ENCODE measurements around the gene PRKCZ. TPM values are rescaled to one million over a fixed set of nuclear protein-coding genes. Genes with fewer than 3 reads are reported as not detected.

The PRKCZ gene
- total RNA-seq, 2 experiments from 2014 or later, result 6.8 to 12.8 TPM

GRCh38 chr1:2103901-2104590 is 53.8 kb downstream of the PRKCZ start:
- DNase-seq, result no peak
- Mint-ChIP-seq H3K27me3 (no peaks in the 10 kb centered on the region), H3K27ac (no peak overlapping the region), H3K36me3 (no peaks in the 10 kb centered on the region), H3K9me3 (ENCODE audit: low read depth) (no peaks in the 10 kb centered on the region), H3K4me1 (no peaks in the 10 kb centered on the region), H3K4me3 (no peak overlapping the region)
- CTCF ChIA-PET, result no interaction called here
- no peak for ATAC-seq

DNA sequence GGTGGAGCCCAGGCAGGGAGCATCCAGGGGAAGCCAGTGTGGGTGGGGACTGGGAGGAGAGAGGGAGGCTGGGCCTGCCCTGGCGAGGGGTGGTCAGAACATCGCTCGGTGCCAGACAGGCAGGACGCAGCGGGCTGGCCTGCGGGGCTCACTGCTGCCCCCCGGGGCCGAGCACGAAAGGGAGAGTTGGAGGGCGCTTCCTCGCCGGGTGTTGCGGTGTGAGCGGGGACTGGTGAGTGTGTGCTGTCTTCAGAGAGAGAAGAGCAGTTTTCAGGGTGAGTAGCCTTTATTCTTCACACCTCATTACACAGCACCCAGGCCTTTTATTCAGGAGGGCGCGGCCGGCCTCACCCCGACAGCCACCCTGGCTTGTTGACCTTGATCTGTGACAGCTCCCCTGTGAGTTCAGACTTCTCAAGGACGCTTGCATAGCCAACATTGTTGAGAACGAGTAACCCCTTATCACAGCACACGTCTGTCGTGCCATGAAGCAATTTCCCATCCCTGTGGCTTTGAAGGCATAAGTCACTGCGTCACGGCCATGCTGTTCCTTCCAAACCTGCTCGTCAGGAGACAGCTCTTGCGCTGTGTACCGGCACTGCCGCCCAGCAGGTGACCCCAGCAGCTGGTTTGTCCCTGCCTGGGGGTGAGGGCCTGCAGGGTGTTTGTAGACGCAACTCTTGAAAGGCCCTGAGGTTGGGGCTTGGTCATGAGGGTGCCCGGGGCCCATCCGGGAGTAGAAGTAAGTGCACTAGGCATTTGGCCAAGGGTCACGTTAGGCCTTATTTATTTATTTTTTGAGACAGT is 54.6 kb downstream of the PRKCZ start:
- Mint-ChIP-seq H3K9me3 (ENCODE audit: low read depth) (no peaks in the 10 kb centered on the region), H3K27ac (no peak overlapping the region), H3K36me3 (no peaks in the 10 kb centered on the region), H3K4me1 (no peaks in the 10 kb centered on the region), H3K27me3 (no peaks in the 10 kb centered on the region), H3K4me3 (no peak overlapping the region)
- DNase-seq (no peak), ATAC-seq (no peak)
- CTCF ChIA-PET, result no interaction called here

DNA sequence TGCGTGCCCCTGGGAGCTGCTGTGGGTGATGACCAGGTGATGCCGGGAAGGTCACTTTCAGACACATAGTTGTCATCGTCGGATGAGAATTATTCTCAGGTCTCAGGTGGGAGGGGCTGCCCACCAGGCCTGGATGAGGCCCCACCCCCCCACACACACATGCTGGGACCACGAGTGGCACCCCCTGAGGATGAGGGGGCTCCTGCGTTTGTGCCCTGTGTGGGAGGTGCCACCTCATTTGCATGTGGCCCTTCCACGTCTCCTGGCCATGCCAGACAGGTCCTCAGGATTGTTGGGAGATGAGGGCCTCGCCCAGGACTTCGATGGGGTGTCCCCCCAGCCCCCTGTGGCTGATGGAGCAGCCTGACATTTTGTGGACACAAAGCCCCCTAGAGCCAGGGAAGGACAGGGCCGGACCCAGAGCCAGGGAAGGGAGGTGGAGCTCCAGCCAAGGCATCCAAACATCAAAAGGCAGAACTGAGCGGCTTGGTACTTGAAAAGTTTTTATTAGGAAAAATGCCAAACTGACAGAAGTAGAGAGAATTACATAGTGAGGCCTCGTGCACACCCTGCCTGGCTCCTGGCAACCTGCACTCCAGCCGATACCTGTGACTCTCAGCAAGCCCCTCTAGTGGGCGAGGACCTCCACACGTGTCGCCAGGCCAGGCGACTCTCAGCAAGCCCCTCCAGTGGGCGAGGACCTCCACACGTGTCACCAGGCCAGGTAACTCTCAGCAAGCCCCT is 55.7 kb downstream of the PRKCZ start:
- Mint-ChIP-seq H3K27me3 (no peaks in the 10 kb centered on the region), H3K36me3 (no peaks in the 10 kb centered on the region), H3K9me3 (ENCODE audit: low read depth) (no peaks in the 10 kb centered on the region), H3K27ac (no peak overlapping the region), H3K4me1 (no peaks in the 10 kb centered on the region), H3K4me3 (no peak overlapping the region)
- DNase-seq (no peak), ATAC-seq (no peak)
- CTCF ChIA-PET, result no interaction called here

GRCh38 chr1:2106659-2107405 is 56.6 kb downstream of the PRKCZ start:
- Mint-ChIP-seq H3K4me1 (no peaks in the 10 kb centered on the region), H3K9me3 (ENCODE audit: low read depth) (no peaks in the 10 kb centered on the region), H3K4me3 (no peak overlapping the region), H3K36me3 (no peaks in the 10 kb centered on the region), H3K27me3 (no peaks in the 10 kb centered on the region), H3K27ac (no peak overlapping the region)
- no peak for DNase-seq
- CTCF ChIA-PET, result no interaction called here
- no peak for ATAC-seq

DNA sequence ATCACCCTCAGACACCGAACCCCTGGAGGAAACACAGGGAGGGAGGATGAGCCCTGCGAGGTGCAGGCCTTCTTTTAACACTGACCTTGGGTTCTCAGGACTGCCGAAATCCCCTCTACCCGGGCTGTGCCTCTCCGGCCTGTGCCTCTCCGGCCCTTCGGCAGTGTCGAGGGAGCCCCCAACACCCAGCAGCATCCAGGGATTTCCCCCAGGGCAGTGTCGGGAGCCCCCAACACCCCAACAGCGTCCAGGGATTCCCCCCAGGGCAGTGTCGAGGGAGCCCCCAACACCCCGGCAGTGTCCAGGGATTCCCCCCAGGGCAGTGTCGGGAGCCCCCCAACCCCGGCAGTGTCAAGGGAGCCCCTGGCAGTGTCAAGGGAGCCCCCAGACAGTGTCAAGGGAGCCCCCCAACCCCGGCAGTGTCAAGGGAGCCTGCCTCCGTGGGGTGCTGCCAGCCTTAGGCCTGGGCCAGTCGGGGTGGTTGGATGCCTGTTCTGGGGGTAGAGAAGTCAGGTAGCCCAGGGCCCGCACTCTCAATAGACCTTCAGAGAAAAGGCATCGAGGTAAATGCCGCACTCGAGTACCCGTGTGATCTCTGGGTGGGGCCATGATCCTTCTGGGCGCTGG is 57.5 kb downstream of the PRKCZ start:
- no peak overlapping the region for H3K27ac Mint-ChIP-seq
- CTCF ChIA-PET, result no interaction called here

DNA sequence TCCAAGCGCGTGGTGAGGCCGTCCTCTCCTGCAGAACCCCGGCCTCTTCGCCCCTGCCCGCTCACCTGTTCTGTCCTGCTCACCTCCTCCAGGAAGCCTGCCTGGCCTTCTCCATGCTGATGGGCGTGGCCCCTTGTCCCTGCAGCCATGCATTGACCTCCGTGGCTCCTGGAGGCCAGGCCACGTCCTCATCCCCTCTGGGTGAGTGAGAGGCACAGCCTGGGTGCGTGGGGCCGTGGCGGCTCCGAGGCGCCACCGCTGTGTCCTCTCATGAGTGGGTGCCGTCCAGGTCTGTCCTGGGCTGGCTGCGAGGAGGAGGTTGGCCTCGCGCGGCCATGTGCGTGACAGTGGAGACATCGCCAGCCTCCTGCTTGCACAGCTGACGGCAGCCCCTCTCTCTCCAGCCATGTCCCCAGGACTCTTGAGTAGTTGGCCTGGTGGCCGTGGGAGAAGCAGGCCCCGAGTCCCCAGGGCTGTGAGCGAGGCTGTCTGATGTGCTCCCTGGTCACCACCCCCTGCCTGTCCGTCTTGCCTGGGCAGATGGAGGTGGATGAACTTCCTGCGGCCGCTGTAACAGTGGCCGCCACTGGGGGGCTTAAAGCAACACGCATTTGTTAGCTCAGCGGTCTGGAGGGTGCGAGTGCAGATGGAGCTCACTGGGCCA is 58.1 kb downstream of the PRKCZ start:
- Mint-ChIP-seq H3K27ac (no peak overlapping the region), H3K4me1 (no peaks in the 10 kb centered on the region), H3K4me3 (no peak overlapping the region), H3K27me3 (no peaks in the 10 kb centered on the region), H3K36me3 (no peaks in the 10 kb centered on the region), H3K9me3 (ENCODE audit: low read depth) (no peaks in the 10 kb centered on the region)
- DNase-seq (no peak), ATAC-seq (no peak)
- CTCF ChIA-PET, result no interaction called here

More for the DNA sequence above, 57.5 kb downstream of the PRKCZ start:
- DNase-seq (no peak), ATAC-seq (no peak)
- no peaks in the 10 kb centered on the region for H3K27me3 Mint-ChIP-seq
- no peaks in the 10 kb centered on the region for H3K4me1 Mint-ChIP-seq
- H3K9me3 Mint-ChIP-seq (ENCODE audit: low read depth), result no peaks in the 10 kb centered on the region
- no peak overlapping the region for H3K4me3 Mint-ChIP-seq
- H3K36me3 Mint-ChIP-seq, result no peaks in the 10 kb centered on the region

DNA sequence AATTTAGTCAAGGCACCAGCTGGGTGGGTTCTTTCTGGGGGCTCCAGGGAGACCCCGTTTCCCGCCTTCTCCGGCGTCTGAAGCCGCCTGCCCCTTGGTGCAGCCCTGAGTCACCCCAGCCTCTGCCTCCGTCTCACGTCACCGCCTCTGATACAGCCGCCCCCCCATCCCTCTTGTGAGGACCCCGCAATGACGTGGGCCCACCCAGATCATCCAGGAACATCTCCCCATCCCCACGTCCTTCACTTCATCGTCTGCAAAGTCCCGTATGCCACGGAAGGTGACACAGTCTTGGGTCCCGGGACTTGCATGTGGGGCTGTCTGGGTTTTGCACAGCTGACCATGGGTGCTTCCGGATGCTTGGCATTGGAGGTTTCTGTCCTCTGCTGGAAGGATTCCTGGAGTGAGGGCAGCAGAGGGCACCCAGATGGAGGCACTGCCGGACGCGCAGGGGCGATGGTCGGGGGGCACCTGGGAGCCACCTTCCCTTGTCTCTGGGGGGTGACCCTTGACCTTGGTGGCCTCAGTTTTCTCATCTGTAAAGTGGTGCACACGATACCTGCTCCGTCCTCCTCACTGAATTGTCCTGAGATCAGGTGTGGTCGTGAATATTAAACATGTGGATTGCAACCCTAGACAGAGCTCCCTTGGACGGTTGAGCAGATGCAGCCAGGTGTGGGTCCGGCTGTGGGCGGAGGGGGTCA is 58.8 kb downstream of the PRKCZ start:
- Mint-ChIP-seq H3K36me3 (no peaks in the 10 kb centered on the region), H3K27ac (no peak overlapping the region), H3K27me3 (no peaks in the 10 kb centered on the region), H3K9me3 (ENCODE audit: low read depth) (no peaks in the 10 kb centered on the region), H3K4me3 (no peak overlapping the region), H3K4me1 (no peaks in the 10 kb centered on the region)
- DNase-seq, result no peak
- CTCF ChIA-PET, result no interaction called here
- no peak for ATAC-seq

DNA sequence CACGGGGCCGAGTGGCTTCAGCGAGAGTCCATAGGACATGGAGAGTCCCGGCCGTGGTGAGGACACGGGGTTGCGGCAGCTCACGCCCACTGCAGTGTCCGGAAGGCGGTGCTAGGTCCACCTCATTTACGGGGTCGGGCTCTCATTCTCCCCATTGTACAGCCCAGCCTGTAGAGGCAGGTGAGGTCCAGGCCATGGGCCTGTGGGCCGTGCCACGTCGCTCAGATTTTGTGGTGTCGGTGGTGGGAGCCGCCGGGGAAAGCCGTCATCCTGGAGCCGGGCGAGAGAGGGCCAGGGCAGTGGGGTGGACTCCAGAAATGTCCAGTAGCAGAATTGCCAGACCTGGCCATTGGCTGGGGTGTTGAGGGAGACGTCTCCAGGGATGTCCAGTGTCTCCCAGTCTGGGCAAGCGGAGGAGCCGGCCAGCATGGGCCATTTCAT is 59.4 kb downstream of the PRKCZ start:
- DNase-seq, result no peak
- Mint-ChIP-seq H3K36me3 (no peaks in the 10 kb centered on the region), H3K9me3 (ENCODE audit: low read depth) (no peaks in the 10 kb centered on the region), H3K4me1 (no peaks in the 10 kb centered on the region), H3K27ac (no peak overlapping the region), H3K4me3 (no peak overlapping the region), H3K27me3 (no peaks in the 10 kb centered on the region)
- no peak for ATAC-seq
- CTCF ChIA-PET, result no interaction called here

- Mint-ChIP-seq H3K27ac (no peak overlapping the region), H3K27me3 (no peaks in the 10 kb centered on the region), H3K4me3 (no peak overlapping the region), H3K9me3 (ENCODE audit: low read depth) (no peaks in the 10 kb centered on the region), H3K4me1 (peaks cover 2% of the 10 kb centered on the region), H3K36me3 (no peaks in the 10 kb centered on the region)
- CTCF ChIA-PET, result no interaction called here
- DNase-seq (no peak), ATAC-seq (no peak)
These were observed 60.1 kb downstream of the PRKCZ start for GRCh38 chr1:2110191-2110737.

DNA sequence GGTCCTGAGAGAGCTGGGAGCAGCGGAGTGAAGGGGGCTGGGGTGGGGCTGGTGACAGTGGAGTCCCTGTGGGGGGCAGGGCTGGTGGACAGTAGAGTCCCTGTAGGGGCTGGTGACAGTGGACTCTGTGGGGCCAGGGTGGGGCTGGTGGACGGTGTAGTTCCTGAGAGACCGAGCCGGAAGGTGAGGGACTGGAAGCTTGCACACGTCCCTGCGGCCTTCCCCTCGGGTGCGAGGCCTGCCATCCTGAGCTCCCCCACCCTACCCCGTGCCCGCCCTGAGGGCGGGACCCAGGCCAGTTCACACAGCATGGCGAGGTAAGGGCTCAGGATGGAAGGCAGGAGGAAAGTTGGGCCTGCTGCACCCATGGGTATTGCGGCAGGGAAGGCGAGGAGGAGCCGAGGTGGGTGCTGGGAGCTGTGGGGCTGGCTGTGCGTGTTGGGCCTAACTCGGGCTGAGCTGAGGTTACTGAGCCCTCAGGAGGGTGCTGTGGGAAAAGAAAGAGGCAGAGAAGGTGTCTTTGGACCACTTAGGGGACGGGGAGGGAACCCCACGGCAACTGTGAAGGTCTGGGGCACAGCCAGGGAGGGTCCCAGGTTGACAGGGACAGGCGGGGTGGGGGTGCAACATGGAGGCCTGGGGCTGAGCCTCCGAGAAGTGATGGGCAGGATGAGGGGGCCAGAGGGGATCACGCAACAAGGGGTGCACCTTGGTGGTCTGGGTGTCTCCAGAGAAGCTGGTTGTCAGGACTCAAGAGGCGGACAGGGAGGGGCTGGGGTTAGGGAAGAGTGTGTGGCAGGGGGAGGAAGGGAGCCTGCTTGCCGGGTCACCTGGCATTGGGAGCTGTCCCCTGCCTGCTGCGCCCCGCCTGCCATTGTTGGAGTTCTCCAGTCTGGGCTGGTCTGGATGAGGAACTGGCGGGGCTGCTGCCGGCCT is 60.8 kb downstream of the PRKCZ start:
- no peaks in the 10 kb centered on the region for H3K27me3 Mint-ChIP-seq
- H3K4me3 Mint-ChIP-seq, result no peak overlapping the region
- no peaks in the 10 kb centered on the region for H3K36me3 Mint-ChIP-seq
- CTCF ChIA-PET, result no interaction called here
- ATAC-seq (no peak), DNase-seq (no peak)
- no peaks in the 10 kb centered on the region for H3K9me3 Mint-ChIP-seq (ENCODE audit: low read depth)
- H3K27ac Mint-ChIP-seq, result no peak overlapping the region
- H3K4me1 Mint-ChIP-seq, result peaks cover 3% of the 10 kb centered on the region

GRCh38 chr1:2111674-2112035 is 61.4 kb downstream of the PRKCZ start:
- no peak overlapping the region for H3K4me3 Mint-ChIP-seq
- CTCF ChIA-PET, result no interaction called here
- H3K4me1 Mint-ChIP-seq, result peaks cover 3% of the 10 kb centered on the region

More at GRCh38 chr1:2111674-2112035, 61.4 kb downstream of the PRKCZ start:
- Mint-ChIP-seq H3K9me3 (ENCODE audit: low read depth) (no peaks in the 10 kb centered on the region), H3K27me3 (no peaks in the 10 kb centered on the region), H3K36me3 (no peaks in the 10 kb centered on the region), H3K27ac (no peak overlapping the region)
- no peak for DNase-seq
- ATAC-seq, result no peak
